HG03280 (cell line): ENCODE results near the gene WWTR1.
A peak's percentile ranks its signal among the peaks of the same experiment; 100 is the strongest.

Experiments
- ATAC-seq: cut with Tn5 transposase; IDR thresholded peaks from one replicate; pipeline ENCODE4 v1.9.1; 2021; ENCODE audit warnings: mild to moderate bottlenecking, moderate library complexity; ENCODE audit not compliant: unreplicated experiment

WWTR1 gene

GRCh38 chr3:149596134-149596770, 61.6 kb downstream of the WWTR1 start:
- no peak for ATAC-seq

DNA sequence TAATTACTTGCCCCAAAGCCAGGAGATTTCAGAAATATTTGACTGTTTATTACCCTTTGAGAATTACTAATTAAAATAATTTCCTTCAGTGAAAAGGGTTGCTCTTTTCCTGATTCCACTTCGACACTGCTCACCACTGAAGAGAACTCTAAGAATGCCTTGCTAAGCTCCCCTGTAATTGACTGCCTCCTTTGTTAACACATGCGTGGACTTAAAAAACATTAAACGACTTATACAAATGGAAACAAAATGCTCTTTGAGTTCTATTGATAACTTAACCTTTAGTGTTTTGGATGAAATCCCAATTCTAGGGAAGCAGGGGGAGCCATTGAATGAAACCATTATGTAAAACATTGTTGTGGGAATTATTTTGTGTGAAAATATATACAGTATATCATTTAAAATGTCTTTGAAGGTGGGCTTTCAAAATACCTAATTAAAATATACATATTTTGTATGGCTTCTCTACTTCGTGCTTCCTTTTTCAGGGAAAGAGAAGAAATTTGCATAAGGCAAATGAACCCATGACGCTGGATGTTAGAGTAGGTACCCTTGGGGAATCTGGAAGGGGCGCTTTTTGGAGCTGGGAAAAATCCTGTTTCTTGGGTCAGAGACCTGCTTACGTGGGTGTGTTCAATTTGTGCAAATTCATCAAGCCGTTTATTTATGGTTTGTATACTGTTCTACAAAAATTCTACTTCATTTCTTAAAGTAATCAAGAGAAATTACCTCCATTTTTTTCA, 64.2 kb downstream of the WWTR1 start:
- no peak for ATAC-seq

GRCh38 chr3:149592758-149593240, 65.0 kb downstream of the WWTR1 start:
- no peak for ATAC-seq

- ATAC-seq = no peak
Observed at GRCh38 chr3:149590691-149591441, 67.0 kb downstream of the WWTR1 start.

DNA sequence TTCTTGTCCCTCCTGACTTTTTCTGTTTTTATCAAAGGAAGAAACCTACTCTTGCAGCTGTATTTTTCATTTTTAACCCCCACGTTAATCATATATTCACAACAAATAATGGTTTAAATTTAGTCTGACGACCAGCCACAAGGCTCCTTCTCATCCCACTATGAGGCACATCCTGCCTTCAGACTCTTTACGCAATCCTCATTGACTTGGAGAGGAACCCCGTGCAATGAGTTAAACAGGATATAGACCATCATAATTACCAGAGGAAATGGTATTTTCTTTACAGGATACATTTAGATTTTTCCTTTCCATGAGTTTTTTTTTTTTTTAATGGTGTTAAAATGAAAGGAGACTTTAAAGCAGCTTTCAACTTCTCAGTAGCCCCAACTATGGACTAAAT, 68.5 kb downstream of the WWTR1 start:
- ATAC-seq = no peak

- ATAC-seq = no peak
Observed at GRCh38 chr3:149588909-149589308, 68.9 kb downstream of the WWTR1 start.

DNA sequence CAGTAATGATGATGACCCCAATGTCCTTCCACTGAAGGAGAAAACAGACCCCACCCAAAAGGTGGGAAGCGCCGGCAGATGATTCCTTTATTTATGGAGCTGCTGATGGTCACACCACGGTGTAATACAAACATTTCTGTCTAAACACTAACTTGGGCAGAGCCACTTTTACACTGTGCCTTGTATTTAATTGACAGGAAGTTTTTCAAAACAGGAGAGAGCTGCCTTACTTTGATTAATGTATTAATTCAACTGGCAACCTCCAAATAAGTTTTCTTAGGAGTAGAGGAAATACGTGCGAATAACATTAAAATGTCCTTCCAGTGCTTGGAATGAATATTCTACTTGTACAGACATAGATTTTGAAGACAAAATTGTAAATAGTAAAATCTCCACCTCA, 70.4 kb downstream of the WWTR1 start:
- ATAC-seq = no peak

- no peak for ATAC-seq
Observed at GRCh38 chr3:149586871-149587270, 71.0 kb downstream of the WWTR1 start.

- ATAC-seq = peak; percentile 95
Observed at GRCh38 chr3:149585401-149585726, 72.5 kb downstream of the WWTR1 start.

GRCh38 chr3:149583921-149584635, 73.7 kb downstream of the WWTR1 start:
- ATAC-seq = no peak

- no peak for ATAC-seq
Observed at GRCh38 chr3:149582395-149582794, 75.4 kb downstream of the WWTR1 start.

- no peak for ATAC-seq
Observed at GRCh38 chr3:149581681-149582370, 76.0 kb downstream of the WWTR1 start.

- ATAC-seq = no peak
Observed at GRCh38 chr3:149581248-149581647, 76.6 kb downstream of the WWTR1 start.

GRCh38 chr3:149579838-149580542, 77.8 kb downstream of the WWTR1 start:
- ATAC-seq = peak; percentile 48

- no peak for ATAC-seq
Observed at GRCh38 chr3:149579161-149579560, 78.7 kb downstream of the WWTR1 start.

GRCh38 chr3:149577801-149578200, 80.0 kb downstream of the WWTR1 start:
- ATAC-seq = no peak

DNA sequence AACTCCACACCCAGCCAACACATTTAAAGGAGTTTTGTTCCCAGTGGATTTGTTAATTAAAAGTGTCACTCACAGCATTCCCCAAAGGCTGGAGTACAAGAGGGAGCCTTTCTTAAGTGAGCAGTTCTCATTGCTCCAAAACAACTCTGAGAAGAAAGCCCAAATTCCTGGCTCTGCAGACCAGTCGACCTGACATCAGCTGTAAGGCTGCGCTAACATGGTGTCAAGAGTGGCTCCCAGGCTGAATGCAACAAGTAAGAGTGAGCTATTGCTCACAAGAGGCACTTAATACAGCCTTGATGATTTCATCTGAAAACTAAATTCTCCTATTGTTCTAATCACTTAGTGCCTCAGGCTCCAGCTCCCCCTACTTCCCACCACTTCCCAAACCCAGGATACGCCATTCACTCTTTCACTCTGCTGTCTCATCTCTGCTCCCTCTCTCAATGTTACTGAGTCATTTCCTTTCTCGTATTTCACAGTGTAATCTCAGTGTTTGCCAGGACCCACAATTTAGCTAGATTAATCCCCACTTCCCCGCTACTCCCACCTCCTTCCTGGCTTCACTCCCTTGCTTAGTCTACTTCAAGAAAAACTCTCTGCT, 81.8 kb downstream of the WWTR1 start:
- ATAC-seq = no peak

GRCh38 chr3:149575213-149575960, 82.4 kb downstream of the WWTR1 start:
- ATAC-seq = no peak
